ENCODE data around the gene MDN1.
A peak's percentile ranks its signal among the peaks of the same experiment; 100 is the strongest.
"Not testable (repeated sequence)": the region's sequence is repeated elsewhere in the genome, so short reads cannot be mapped to it uniquely, and the experiment has no call there.

MDN1 gene, protein sequence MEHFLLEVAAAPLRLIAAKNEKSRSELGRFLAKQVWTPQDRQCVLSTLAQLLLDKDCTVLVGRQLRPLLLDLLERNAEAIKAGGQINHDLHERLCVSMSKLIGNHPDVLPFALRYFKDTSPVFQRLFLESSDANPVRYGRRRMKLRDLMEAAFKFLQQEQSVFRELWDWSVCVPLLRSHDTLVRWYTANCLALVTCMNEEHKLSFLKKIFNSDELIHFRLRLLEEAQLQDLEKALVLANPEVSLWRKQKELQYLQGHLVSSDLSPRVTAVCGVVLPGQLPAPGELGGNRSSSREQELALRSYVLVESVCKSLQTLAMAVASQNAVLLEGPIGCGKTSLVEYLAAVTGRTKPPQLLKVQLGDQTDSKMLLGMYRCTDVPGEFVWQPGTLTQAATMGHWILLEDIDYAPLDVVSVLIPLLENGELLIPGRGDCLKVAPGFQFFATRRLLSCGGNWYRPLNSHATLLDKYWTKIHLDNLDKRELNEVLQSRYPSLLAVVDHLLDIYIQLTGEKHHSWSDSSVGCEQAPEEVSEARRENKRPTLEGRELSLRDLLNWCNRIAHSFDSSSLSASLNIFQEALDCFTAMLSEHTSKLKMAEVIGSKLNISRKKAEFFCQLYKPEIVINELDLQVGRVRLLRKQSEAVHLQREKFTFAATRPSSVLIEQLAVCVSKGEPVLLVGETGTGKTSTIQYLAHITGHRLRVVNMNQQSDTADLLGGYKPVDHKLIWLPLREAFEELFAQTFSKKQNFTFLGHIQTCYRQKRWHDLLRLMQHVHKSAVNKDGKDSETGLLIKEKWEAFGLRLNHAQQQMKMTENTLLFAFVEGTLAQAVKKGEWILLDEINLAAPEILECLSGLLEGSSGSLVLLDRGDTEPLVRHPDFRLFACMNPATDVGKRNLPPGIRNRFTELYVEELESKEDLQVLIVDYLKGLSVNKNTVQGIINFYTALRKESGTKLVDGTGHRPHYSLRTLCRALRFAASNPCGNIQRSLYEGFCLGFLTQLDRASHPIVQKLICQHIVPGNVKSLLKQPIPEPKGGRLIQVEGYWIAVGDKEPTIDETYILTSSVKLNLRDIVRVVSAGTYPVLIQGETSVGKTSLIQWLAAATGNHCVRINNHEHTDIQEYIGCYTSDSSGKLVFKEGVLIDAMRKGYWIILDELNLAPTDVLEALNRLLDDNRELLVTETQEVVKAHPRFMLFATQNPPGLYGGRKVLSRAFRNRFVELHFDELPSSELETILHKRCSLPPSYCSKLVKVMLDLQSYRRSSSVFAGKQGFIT (N-terminal part only)

DNA sequence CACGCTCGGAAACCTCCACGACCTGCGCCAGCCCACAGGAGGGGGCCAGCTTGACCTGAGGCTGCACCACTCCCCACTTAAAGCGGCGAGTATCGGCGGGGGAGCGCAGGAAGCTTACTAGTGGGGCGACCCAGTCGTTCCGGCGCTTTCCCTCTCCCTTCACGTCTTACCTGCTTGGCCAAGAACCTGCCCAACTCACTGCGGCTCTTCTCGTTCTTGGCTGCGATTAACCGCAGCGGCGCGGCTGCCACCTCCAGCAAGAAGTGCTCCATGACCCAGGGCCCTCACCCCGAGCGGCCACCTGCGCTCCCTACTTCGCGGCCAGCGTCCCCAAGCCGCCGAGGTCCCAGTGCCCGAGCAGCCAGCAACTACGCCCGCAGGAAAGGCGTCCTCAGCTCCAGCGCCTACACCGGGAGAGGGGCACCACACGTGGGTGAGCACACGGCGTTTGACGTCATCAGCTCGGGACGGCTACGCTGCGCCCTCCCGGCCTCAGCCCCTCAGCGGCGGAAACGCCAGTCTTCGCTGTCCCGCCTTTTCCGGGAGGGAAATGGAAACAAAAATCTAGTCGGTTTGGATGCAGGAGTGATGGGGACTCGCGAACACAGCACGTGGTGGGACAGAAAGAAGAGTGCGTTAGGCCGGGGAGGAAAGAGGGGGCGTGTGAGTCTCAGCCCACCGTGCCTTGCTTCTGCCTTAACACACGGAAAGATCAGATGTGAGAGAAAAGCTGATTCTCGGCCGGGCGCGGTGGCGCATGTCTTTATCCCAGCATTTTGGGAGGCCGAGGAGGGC is at the start of gene MDN1:
MDN1 (minus strand) TSS at position 459 of the 795 bp plus-strand sequence; CDS start at position 272, 187 bp downstream.
- peak; percentile 92 for DNase-seq (ENCODE audit: low spot score)

DNA sequence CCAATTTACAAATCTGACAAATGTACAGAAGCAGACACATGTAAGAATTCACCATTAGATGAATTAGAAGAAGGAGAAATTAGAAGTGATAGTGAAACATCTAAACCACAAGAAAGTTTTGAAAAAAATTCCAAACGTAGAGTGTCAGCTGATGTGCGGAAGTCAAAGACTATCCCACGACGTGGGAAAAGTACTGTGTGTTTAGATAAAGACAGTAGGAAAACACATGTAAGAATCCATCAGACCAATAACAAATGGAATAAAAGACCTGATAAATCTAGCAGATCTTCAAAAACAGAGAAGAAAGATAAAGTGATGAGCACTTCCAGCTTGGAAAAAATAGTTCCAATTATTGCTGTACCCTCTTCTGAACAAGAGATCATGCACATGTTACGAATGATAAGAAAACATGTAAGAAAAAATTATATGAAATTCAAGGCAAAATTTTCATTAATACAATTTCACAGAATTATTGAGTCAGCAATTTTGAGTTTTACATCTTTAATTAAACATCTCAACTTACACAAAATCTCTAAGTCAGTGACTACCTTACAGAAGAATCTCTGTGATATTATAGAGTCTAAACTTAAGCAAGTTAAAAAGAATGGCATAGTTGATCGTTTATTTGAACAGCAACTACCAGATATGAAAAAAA is 46.6 kb upstream of the MDN1 start:
- DNase-seq (ENCODE audit: low spot score): no peak

DNA sequence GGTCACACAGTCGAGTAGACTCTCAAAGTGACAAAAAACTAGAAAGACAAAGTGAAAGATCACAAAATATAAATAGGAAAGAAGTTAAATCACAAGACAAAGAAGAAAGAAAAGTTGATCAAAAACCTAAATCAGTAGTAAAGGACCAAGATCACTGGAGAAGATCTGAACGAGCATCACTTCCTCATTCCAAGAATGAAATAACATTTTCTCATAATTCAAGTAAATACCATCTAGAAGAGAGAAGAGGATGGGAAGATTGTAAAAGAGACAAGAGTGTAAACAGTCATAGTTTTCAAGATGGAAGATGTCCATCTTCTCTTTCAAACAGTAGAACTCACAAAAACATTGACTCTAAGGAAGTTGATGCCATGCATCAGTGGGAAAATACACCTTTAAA is 43.1 kb upstream of the MDN1 start:
- DNase-seq (ENCODE audit: low spot score): no peak

DNA sequence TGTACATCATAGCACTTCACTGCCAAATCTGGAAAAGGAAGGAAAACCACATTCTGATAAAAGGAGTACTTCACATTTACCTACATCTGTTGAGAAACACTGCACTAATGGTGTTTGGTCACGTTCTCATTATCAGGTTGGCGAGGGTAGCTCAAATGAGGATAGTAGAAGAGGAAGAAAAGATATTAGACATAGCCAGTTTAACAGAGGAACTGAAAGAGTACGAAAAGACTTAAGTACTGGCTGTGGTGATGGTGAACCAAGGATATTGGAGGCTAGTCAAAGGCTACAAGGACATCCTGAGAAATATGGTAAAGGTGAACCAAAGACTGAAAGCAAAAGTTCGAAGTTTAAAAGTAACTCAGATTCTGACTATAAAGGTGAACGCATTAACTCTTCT is 42.7 kb upstream of the MDN1 start:
- no peak for DNase-seq (ENCODE audit: low spot score)

DNA sequence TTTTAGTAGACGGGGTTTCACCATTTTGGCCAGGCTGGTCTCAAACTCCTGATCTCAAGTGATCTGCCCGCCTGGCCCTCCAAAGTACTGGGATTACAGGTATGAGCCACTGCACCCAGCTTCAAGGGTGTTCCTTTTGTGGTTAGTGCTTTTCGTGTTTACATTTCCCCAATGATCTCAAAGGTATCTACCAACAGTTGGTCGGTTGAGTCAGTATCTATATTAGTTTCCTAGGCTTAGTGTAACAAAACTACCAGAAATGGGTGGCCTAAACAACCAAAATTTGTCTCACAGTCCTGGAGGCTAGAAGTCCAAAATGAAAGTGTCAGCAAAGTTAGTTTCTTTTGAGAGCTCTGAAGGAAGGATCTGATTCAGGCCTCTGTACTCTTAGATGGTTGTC is 40.1 kb upstream of the MDN1 start:
- DNase-seq (ENCODE audit: low spot score): no peak

DNA sequence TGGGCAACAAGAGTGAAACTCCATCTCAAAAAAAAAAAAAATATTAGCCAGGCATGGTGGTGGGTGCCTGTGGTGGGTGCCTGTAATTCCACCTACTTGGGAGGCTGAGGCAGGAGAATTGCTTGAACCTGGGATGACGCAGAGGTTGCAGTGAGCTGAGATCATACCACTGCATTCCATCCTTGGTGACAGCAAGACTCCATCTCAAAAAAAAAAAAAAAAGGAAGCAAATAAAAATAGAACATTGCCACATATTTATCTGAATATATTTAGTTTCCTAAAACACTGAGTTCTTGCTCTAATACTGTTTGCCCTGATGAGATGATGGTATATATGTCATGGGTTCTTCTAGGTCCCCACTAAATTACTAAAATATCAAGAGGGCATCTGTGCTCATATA is 38.4 kb upstream of the MDN1 start:
- DNase-seq (ENCODE audit: low spot score): no peak

DNA sequence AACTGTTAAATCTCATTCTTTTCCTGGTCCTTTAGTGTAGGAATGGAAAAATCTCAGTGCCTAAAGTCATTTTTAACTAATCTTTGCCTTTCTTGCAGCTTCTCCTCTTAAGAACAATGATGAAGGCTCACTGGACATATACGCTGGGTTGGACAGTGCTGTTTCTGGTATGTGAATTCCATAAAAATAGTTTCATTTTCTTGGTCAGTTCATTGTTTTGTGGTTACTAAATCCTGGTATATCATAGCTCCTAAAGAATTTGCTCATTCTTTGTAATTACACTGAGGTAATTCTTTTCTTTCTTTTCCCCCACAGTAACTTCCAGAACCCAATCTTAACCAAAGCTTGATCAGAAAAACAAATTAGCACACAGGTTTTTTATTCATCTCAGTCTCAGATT is 33.5 kb upstream of the MDN1 start:
- no peak for DNase-seq (ENCODE audit: low spot score)

DNA sequence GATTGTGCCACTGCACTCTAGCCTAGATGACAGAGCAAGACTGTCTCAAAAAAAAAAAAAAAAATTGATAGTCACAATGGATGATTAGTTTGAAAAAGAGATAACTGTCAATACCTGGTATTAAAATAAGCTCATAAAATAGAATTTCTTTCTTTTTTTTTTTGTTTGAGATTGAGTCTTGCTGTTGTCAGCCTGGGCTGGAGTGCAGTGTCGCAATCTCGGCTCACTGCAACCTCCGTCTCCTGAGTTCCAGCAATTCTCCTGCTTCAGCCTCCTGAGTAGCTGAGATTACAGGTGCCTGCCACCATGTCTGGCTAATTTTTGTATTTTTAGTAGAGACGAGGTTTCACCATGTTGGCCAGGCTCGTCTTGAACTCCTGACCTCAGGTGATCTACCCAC is 27.9 kb upstream of the MDN1 start:
- DNase-seq (ENCODE audit: low spot score): not testable (repeated sequence)

DNA sequence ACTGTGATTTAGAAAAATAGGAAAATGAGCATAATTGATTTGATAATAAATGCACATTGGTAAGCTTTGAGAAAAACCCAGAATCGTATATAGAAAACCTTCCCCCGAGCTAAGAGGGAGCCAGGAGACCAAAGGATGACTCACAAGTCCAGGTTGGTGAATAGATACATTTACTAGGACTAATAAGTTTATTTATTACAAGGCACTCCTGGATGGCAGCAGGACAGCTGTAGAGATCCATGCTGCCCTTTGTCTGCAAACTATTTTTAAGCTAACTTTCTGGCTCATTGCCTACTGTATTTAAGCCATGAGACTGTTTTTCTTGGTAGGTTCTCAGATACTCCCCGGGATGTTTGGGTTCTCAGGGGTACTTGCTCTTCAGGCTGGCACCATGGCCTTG is 23.5 kb upstream of the MDN1 start:
- DNase-seq (ENCODE audit: low spot score): no peak

DNA sequence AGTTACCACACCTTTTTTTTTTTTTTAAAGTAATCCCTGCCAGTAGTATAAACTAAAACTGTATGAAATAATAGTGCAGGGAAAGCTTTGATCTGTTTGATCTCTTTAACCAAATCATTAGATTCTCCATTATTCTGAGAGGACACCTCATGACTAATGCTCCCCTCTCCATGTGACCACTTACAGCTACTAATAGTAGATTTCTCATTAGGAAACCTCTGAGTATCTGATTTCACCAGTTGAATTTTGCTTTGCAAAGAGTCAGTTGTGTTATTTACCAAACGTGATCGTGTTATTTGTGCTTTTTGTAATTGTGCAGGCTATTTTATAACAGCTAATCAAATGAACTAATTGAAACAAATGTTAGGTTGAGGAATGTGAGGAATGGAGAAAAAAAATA is 22.6 kb upstream of the MDN1 start:
- DNase-seq (ENCODE audit: low spot score): no peak

DNA sequence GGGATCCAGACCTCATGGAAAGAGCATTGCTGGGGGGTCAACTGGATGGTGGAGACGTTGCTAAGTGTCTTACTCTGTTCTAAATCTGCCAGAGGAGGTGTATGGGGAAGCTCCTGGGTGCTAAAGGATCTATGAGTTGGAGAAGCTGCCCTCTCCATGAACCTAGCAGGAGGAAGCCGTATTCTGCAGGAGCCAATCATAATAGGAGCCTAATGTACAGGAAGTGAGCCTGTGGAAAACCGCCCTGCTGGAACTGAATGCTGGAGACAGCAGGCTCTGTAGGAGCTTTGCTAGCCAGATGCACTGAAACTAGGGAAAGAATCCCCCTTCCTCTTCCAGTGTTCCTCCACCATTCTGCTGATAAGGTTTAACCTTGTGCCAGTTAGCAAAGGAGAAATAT is 20.9 kb upstream of the MDN1 start:
- DNase-seq (ENCODE audit: low spot score): no peak

DNA sequence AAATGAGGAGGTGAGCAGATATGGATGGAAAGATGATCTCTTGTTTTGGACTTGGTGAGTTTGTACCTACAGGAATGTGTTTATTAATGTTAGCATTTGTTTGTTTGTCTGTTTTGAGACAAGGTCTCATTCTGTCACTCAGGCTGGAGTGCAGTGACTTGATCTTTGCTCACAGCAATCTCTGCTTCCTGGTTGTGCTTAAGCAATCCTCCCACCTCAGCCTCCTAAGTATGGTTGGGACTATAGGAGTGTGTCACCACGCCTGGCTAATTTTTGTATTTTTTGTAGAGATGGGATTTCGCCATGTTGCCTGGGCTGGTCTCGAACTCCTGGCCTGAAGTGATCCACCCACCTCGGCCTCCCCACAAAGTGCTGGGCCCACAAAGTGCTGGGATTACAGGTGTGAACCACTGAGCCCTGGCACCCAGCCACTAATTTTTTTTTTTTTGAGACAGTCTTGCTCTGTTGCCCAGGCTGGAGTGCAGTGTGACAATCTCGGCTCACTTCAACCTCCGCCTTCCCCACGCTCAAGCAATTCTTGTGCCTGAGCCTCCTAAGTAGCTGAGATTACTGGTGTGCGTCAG is 17.1 kb upstream of the MDN1 start:
- DNase-seq (ENCODE audit: low spot score): no peak

DNA sequence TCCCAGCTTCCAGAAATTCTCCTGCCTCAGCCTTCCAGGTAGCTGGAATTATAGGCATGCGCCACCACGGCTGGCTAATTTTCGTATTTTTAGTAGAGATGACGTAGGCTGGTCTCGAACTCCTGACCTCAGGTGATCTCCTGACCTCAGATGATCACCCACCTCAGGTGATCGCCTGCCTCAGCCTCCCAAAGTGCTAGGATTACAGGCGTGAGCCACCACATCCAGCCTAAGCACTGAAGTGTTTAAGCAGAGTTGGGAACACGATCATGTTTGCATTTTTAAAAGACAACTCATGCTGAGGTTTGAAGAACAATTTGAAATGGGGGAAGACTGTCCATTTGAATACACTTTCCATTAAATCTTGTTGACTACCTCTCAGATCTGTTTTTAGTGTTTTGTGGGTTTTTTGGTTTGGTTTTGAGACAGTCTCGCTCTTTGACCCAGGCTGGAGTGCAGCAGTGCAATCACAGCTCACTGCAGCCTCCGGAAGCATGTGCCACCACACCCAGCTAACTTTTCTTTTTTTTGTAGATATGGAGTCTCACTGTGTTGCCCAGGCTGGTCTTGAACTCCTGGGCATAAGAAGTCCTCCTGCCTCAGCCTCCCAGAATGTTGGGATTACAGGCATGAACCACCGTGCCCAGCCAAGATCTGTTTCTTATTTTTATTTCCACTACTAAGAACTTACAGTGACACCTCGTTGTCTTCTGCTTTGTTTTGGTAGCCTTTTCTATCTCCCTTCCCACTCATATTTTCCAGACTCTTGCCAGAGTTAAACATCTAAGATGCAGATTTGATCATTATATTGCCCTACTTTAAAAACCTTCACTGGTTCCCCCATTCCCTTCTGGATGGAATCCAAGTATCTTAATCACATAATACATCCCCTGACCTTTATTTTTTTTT is 15.5 kb upstream of the MDN1 start:
- no peak for DNase-seq (ENCODE audit: low spot score)

DNA sequence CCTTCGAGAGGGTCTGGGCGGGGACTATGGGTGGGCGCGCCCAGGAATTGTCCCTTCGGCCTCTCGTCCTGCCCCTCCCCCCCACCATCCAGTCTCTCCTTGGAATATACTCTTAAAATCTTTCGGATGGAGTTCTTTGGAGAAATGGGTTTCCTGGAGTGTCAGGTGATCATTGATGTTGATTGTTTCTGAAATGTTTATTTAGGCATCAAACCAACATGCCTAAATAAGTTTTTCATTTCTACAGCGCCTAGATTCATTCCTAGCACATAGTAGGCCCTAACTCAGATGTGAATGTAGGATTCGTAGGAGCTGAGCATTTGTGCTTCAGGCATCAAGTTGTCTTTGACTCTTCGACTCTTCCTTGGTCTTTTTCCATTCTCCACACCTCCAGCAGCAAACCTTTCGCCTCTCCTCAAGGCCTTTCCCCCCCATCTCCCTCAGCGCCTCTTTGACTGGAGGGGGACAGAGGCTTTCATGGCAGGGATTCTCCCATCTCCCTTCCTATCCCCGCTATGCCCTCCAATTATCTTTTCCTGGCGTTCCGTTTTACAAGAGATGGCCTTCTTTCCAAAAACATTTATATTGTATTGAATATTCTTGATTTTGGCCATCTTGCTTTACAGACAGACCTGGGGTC is 10.7 kb upstream of the MDN1 start:
- no peak for DNase-seq (ENCODE audit: low spot score)

DNA sequence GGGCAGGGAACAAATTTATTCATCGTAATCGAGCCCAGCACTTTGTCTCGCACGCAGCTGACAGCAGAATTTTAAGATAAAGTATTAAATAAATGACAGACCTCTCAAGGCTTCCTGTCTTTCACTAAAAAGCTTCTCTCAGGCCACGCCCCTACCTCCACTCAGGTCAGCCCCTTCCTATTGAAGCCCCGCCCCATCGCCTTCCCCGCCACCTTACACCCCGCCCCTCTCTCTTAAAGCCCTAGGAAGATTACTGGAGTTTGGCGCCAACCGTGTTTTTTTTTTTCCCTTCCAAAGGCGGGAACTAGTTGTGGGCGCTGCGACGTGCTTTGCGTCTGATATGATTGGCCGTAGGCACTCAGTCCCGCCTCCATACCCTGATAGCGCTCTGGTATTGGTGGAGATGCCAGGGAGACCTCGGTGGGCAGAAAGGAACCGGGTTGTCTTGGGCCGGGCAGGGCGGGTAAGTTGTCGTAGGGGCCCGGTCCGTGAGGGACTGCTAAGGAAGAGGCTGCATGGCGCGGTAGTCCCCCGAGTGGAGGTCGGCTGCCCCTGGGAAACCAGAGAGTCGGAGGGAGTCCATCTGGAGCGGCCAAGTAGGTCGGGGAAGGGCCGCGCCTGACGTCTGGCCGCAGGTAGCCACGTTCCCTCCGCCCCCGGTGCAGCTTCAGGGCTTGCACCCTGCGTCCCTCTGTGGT is 10.0 kb upstream of the MDN1 start, which contains the start of gene CASP8AP2:
CASP8AP2 (plus strand) TSS at position 409 of the 698 bp plus-strand sequence.
- peak; percentile 95 for DNase-seq (ENCODE audit: low spot score)

DNA sequence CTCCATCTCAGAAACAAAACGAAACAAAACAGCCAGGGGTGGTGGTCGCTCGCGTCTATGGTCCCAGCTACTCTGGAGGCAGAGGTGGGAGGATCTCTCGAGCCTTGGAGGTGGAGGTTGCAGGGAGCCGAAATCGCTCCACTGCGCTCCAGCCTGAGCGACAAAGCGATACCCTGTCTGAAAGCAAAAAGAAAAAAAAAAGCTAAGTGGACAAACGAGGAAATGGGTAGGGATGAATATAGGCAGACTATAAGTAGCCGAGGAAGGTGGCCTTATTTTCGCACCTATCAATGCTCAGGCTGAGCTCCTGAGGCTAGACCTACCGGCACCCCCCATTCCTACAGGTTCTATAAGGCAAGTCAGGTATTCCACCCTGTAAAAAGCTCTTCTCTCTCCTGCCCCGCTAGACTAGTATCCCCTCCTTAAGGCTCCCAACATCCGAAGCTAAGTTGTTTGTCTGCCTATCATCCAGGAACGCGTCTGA is 9.4 kb upstream of the MDN1 start:
- DNase-seq (ENCODE audit: low spot score): no peak

DNA sequence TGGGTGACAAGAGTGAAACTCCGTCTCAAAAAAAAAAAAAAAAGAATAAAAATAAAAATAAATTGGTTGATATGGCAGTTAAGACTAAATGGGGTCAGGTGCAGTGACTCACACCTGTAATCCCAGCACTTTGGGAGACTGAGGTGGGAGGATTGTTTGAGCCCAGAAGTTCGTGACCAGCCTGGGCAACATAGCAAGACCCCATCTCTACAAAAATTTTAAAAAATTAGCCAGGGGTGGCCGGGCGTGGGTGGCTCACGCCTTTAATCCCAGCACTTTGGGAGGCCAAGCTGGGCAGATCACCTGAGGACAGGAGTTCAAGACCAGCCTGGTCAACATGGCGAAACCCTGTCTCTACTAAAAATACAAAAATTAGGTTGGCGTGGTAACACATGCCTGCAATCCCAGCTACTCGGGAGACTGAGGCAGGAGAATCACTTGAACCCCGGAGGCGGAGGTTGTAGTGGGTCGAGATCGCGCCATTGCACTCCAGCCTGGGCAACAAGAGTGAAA is 8.9 kb upstream of the MDN1 start:
- not testable (repeated sequence) for DNase-seq (ENCODE audit: low spot score)

DNA sequence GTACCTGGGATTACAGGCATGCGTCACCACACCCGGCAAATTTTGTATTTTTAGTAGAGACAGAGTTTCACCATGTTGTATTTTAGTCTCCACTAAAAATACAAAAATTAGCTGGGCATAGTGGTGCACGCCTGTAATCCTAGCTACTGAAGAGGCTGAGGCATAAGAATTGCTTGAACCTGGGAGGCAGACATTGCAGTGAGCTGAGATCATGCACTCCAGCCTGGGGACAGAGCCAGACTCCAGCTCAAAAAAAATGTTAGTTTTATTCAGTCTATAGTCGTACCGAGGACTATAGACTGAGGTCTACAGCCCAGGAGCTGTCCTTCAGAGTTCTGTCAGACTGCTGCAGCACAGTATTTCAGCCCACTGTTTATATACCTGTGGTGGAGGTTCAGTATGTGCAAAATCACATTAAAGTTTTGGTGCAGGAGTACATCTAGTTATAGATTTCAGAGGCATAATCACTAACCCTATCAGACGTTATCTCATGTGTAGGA is 6.5 kb upstream of the MDN1 start:
- DNase-seq (ENCODE audit: low spot score): no peak

Data from ecto neural progenitor cell (in vitro differentiated cells).